ES-I3 (cell line): ENCODE results near the gene BTBD3.

ENCODE experiments used
- H3K36me3 ChIP-seq: 2 replicates; pipeline ENCODE4 v1.6.1; 2013; ENCODE audit warnings: mild to moderate bottlenecking, low read length, control low read depth, moderate library complexity; ENCODE audit not compliant: insufficient read depth
- H3K4me1 ChIP-seq: 2 replicates; pipeline ENCODE4 v1.6.1; 2013; ENCODE audit warnings: mild to moderate bottlenecking, control low read depth, low read length; ENCODE audit not compliant: insufficient read depth
- H3K9ac ChIP-seq: 2 replicates; pipeline ENCODE4 v1.6.1; 2013; ENCODE audit warnings: low read depth, mild to moderate bottlenecking, low read length, moderate library complexity
- H3K9me3 ChIP-seq: 2 replicates; pipeline ENCODE4 v1.6.1; 2013; ENCODE audit warnings: mild to moderate bottlenecking, low read length, moderate library complexity; ENCODE audit not compliant: control insufficient read depth, insufficient read depth

BTBD3 gene

DNA sequence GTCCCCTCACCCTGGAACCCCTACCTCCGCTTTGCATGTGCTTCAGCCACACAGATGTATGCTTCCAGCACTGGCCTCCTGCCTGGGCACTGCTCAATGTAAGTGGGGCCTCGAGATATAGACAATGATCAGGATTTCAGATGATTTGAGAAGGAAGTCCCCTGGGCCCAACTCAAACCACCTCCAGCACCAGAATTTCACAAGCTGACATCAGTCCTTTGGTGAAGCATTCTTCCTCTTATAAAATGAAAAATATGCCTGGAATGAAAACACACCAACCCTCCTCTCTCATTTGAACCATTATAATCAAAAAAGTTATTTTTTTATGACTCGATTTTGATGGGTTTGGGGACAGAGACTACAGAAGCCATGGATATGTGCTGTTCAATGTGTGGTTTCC lies 48.5 kb downstream of the BTBD3 start:
- H3K36me3 ChIP-seq, result no peaks in the 10 kb centered on the region
- no peaks in the 10 kb centered on the region for H3K4me1 ChIP-seq
- no peak overlapping the region for H3K9ac ChIP-seq
- no peaks in the 10 kb centered on the region for H3K9me3 ChIP-seq

DNA sequence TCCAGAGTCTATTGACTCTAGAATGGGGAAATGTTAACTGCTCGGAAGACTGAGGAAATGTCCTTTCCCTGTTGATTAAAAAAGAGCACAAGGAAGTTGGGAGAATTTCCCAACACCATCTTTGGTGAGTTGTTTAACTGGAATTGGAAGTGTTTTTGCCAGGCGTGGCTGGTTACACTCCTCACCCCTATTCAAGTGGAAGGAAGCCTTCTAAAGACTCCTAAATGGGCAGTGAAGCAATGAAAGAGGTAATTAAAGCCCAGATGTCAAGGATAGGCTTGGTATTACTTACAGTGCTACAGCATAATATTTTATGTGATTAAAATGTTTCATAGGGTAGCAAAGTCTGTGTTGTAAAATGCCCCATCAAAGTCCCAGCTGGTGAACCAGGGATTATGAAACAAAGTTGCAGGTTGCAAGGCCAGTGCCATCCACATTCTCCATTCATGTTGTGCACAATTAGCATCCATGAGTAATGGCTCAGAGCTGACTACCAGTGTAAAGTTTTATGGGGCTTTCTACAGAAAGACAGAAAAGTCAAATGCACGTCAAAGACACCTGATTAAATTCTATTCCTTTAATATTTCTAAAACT lies 52.6 kb downstream of the BTBD3 start:
- no peak overlapping the region for H3K9ac ChIP-seq
- H3K9me3 ChIP-seq, result no peaks in the 10 kb centered on the region
- no peaks in the 10 kb centered on the region for H3K4me1 ChIP-seq
- H3K36me3 ChIP-seq, result no peaks in the 10 kb centered on the region

DNA sequence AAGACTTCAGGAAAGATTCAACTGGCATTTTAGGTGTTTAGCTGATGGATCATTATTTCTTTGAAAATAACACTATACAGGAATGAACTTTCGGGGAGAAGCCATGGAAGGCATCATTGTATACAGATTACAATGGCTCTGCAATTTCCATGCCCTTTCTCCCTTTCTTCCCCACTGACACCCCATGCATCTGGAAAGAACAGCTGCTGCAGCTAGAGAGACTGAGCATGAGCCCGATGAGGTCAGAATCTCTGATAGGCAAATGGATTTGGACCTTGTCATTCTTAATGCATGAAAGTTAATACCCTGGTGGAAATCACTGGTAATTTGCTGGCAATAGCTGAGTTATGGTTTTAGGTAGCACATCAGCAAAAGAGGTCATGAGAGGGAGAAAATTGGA lies 54.8 kb downstream of the BTBD3 start:
- Histone ChIP-seq H3K4me1 (no peaks in the 10 kb centered on the region), H3K9ac (no peak overlapping the region), H3K36me3 (no peaks in the 10 kb centered on the region), H3K9me3 (no peaks in the 10 kb centered on the region)
